ENCODE measurements around the gene ZWILCH. TPM values are rescaled to one million over a fixed set of nuclear protein-coding genes. Genes with fewer than 3 reads are reported as not detected.

ZWILCH gene
- total RNA-seq, 1 donor: 36.5 TPM

DNA sequence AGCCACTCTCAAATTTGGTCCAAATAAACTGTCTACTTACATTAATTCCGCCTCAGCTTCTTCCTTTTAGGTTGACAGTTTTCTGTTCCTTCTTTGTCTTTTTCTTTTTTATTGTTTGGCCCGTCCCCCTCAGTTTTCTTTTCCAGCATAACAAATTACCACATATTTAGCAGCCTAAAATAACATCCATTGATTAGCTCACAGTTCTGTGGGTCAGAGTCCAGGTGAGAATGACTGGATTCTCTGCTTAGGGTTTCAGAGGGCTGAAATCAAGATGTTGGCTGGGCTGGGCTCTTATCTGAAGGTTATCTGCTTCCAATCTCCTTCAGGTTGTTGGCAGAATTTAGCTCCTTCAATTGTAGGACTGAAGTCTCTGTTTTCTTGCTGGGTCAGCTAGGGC is 85.3 kb downstream of the ZWILCH start:
- TF ChIP-seq, protein P1, sequence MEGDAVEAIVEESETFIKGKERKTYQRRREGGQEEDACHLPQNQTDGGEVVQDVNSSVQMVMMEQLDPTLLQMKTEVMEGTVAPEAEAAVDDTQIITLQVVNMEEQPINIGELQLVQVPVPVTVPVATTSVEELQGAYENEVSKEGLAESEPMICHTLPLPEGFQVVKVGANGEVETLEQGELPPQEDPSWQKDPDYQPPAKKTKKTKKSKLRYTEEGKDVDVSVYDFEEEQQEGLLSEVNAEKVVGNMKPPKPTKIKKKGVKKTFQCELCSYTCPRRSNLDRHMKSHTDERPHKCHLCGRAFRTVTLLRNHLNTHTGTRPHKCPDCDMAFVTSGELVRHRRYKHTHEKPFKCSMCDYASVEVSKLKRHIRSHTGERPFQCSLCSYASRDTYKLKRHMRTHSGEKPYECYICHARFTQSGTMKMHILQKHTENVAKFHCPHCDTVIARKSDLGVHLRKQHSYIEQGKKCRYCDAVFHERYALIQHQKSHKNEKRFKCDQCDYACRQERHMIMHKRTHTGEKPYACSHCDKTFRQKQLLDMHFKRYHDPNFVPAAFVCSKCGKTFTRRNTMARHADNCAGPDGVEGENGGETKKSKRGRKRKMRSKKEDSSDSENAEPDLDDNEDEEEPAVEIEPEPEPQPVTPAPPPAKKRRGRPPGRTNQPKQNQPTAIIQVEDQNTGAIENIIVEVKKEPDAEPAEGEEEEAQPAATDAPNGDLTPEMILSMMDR (IDR thresholded peaks at IDR 0.05; ENCODE audit: insufficient read depth, low read length): no peak
- DNase-seq (ENCODE audit: low read depth): no peak
- no peak overlapping the region for H3K4me3 ChIP-seq (ENCODE audit: low read depth, low read length)

DNA sequence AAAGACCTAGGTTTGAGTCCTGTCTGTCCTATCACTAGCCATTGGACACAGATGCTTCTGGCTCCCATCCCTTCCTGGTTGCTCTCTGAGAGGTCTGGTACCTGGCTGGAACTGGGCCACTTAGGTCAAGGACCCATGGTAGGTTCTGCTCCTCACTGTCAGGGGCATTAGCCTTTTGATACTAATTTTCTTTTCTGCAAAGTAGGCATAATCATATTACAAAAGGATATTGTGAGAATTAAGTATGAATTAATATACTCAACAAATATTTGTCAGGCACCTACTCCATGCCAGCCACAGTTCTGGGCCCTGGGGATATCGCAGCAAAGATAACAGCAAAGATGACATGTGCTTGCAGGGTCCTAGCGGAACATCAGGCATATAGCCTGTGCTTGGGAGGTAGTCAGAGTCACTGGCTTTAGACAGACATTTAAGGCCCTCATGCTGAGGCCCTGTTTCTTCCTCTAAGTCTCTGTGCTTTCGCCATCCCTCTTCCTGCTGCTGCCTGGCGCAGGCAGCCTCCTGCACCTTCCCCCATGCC is 86.3 kb downstream of the ZWILCH start:
- no peak for DNase-seq (ENCODE audit: low read depth)

DNA sequence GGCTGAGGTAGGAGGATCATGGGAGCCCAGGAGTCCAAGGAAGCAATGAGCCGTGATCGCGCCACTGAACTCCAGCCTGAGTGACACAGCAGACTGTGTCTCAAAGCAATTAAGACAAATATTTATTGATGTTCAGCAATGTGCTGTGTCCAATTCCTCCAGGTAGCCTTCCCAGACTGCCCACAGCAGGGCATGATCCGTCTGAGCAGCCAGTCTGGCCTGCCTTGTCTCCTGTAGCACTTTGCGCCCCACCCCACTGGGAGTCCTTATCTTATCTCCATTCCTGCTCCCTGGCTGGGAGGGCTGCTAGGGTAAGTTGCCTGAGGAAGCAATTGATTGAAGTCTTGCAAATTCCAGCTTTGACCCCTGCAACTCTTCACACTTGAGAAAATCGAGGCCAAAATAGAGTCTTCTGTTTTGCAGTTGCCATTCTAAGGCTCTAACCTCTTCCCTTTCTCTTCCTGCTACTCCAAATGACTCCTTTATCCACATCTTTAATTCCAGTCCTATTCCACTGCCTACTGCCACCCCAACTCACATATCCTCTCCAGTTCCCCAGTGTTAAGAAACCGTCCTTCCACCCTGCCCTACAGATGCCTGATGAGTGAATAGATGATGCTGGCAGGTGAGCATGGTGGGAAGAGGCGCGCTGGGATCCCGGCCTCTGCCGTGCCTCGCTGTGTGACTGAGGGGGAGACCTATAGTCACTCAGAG is 87.5 kb downstream of the ZWILCH start:
- H3K4me3 ChIP-seq (ENCODE audit: low read depth, low read length): no peak overlapping the region
- TF ChIP-seq, protein P1 (IDR thresholded peaks at IDR 0.05; ENCODE audit: insufficient read depth, low read length): no peak
- peak; percentile 24 for DNase-seq (ENCODE audit: low read depth)

More for the DNA sequence above, 86.3 kb downstream of the ZWILCH start:
- TF ChIP-seq, protein P1 (IDR thresholded peaks at IDR 0.05; ENCODE audit: insufficient read depth, low read length): no peak
- H3K4me3 ChIP-seq (ENCODE audit: low read depth, low read length): no peak overlapping the region

DNA sequence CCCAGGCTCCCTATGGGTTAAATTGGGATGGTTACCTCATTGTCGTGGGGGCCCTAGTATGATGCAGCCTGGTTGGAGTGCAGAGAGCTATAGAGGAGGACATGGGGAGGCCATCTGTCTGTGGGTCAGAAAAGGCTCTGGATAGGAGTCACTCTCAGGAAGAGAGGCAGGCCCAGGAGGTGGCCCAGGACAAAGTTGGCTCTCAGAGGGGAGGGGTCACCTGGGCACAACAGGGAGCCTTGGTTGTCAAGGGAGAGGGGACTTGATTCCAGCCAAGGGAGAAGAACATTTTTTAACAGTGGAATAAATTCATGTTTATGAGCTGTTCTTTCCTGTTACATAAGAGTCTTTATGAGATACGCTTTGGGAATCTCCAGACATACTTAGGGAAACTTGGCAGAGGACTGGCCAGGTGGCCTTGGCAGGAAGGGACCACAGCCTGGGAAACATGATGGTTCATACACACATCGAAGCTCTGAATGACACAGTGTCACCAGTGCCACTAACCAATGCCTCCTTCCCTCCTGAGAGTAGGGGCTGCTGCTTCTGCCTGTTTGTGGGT is 88.2 kb downstream of the ZWILCH start:
- H3K4me3 ChIP-seq (ENCODE audit: low read depth, low read length): no peak overlapping the region
- TF ChIP-seq, protein P1 (IDR thresholded peaks at IDR 0.05; ENCODE audit: insufficient read depth, low read length): no peak
- no peak for DNase-seq (ENCODE audit: low read depth)

DNA sequence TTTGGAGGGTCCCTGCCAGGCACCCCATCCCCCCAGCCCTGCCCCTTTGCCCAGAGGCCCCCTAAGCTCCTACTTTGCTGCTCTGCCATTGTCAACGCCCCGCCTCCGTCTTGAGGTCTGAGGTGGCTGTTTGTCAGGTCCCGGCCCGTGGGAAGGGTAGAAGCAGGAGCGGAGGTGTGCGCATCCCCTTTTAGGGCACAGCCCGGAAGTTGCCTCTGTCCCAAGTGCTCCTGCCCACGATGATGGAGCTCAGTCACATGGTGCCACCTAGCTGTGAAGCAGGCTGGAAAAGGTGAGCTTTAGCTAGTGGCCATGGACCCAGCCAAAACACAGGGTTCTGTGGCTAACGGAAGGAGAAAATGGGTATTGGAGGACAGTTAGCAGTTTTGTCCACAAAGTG is 89.2 kb downstream of the ZWILCH start:
- TF ChIP-seq, protein P1 (IDR thresholded peaks at IDR 0.05; ENCODE audit: insufficient read depth, low read length): no peak
- H3K4me3 ChIP-seq (ENCODE audit: low read depth, low read length): no peak overlapping the region
- DNase-seq (ENCODE audit: low read depth): no peak

DNA sequence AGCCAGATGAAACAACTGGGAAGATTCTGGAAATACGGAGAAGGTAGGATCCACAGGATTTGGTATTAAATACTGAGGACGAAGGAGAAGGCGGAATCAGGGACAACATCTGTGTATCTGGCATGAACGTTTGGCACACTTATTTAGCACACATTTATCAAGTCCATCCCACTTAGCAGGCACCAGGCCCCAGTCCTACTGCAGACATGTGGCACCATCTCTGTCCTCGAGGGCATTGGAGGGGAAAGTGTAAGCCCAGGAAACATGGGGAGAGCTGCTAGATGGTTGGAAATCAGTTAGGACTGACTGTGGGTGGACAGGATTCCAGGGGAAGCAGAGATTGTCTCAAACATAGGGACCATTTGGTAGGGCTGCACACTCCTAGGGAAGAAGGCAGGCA is 89.7 kb downstream of the ZWILCH start:
- DNase-seq (ENCODE audit: low read depth): no peak
- H3K4me3 ChIP-seq (ENCODE audit: low read depth, low read length): no peak overlapping the region
- TF ChIP-seq, protein P1 (IDR thresholded peaks at IDR 0.05; ENCODE audit: insufficient read depth, low read length): no peak

Measured in fibroblast of the aortic adventitia (primary cell).